Measurements from ENCODE around the gene VPS37C. TPM values are rescaled to one million over a fixed set of nuclear protein-coding genes. Genes with fewer than 3 reads are reported as not detected.
A peak's percentile ranks its signal among the peaks of the same experiment; 100 is the strongest.

VPS37C gene
- total and polyA plus RNA-seq, 10 of the 15 experiments (the other 5 are each of a cell fraction or from before 2014, with no cell fraction given): 0.39 to 16.5 (median 7.8) TPM

GRCh38 chr11:61125310-61125684 lies 35.9 kb downstream of the VPS37C start:
- Histone ChIP-seq H3K79me2 (ENCODE audit: control insufficient read depth, insufficient read depth, low read length) (no peaks in the 10 kb centered on the region), H3K27me3 (replicated peaks in 1 of 2; ENCODE audit: control insufficient read depth in 2 of 2, insufficient read depth in 2 of 2, low read length in 1 of 2) (no peaks in the 10 kb centered on the region), H3K36me3 (ENCODE audit: control insufficient read depth in 2 of 2, insufficient read depth in 2 of 2, low read length in 1 of 2) (no peaks in the 10 kb centered on the region; a peak in 1 of 4 replicates), H3K4me2 (ENCODE audit: control insufficient read depth, insufficient read depth) (no peak overlapping the region), H3K4me3 (no peak overlapping the region), H4K20me1 (ENCODE audit: control insufficient read depth, insufficient read depth) (no peaks in the 10 kb centered on the region), H3K9me3 (replicated peaks; ENCODE audit: control insufficient read depth, insufficient read depth, low read length) (no peaks in the 10 kb centered on the region), H3K4me1 (ENCODE audit: control insufficient read depth, insufficient read depth, low read length) (peaks cover 7% of the 10 kb centered on the region), H3K9ac (ENCODE audit: control insufficient read depth, insufficient read depth, low read length) (no peak overlapping the region), H3K27ac (ENCODE audit: control insufficient read depth, insufficient read depth) (no peak overlapping the region), H2AFZ (ENCODE audit: control insufficient read depth, low read depth, low read length) (no peak overlapping the region)
- no peak for ATAC-seq
- intact Hi-C loops (cut with micrococcal nuclease; ENCODE audit: unreplicated experiment): loop anchor here (5.0 kb wide), 1 partner anchor 83 kb away; no protein-coding TSS in a partner anchor
- SMC1A ChIA-PET (ENCODE audit: uncharacterized antibody, unreplicated experiment): interaction anchor here (1.0 to 1.5 kb wide), 2 partner anchors 84 to 155 kb away, joined by 4 to 5 read pairs; no protein-coding TSS in a partner anchor
- DNase-seq (ENCODE audit: low read depth, low spot score): no peak
- CTCF ChIA-PET: interaction anchor here (1.1 to 1.7 kb wide), 2 partner anchors 75 to 212 kb away, joined by 3 read pairs; partner anchors contain the start of gene TMEM109
- RAD21 ChIA-PET (ENCODE audit: unreplicated experiment): interaction anchor here (1.0 to 1.1 kb wide), 2 partner anchors 9 to 12 kb away, joined by 3 read pairs; no protein-coding TSS in a partner anchor
- no peak for FAIRE-seq
- no peak for TF ChIP-seq STAT3 (IDR thresholded peaks at IDR 0.05; ENCODE audit: low read depth, low read length)
- TF ChIP-seq RUNX3 (IDR thresholded peaks at IDR 0.05; ENCODE audit: low read length): peak; percentile 39
- no peak for TF ChIP-seq ZNF217 (IDR thresholded peaks at IDR 0.05)
- TF ChIP-seq BMI1 (IDR thresholded peaks at IDR 0.05; ENCODE audit: borderline replicate concordance): no peak
- no peak for TF ChIP-seq RB1 (IDR thresholded peaks at IDR 0.05; ENCODE audit: borderline replicate concordance)
- TF ChIP-seq ZBTB40 (IDR thresholded peaks at IDR 0.05; ENCODE audit: borderline replicate concordance): no peak
- in situ Hi-C loops (cut with MboI): no loop called here
- BruUV-seq (replicated peaks): no TSS peak
- 62% methylated on average over 6 of the region's 6 CpGs for WGBS (ENCODE audit: insufficient coverage, insufficient replicate concordance, low lambda C conversion rate, missing lambda C conversion rate)
- POLR2A ChIA-PET: no interaction called here

All from GM12878 (cell line).